Osteoblast (primary cell): Measurements from ENCODE around the gene NR2F1. TPM values are rescaled to one million over a fixed set of nuclear protein-coding genes. Genes with fewer than 3 reads are reported as not detected.
A peak's percentile ranks its signal among the peaks of the same experiment; 100 is the strongest.

ENCODE experiments used
- DNase-seq: peaks from one replicate; pipeline ENCODE4 v3.0.0; 2011; ENCODE audit warnings: low spot score, mixed read lengths; ENCODE audit not compliant: insufficient read length; ENCODE audit errors: missing footprints
- H2AFZ ChIP-seq: 2 replicates; pipeline ENCODE4 v1.6.0; 2011; ENCODE audit warnings: mild to moderate bottlenecking, low read length
- H3K27ac ChIP-seq: 2 replicates; pipeline ENCODE4 v1.5.1; 2011; ENCODE audit warnings: mild to moderate bottlenecking, low read depth, low read length, moderate library complexity
- H3K27me3 ChIP-seq: 2 replicates; pipeline ENCODE4 v1.6.0; 2012; ENCODE audit warnings: mild to moderate bottlenecking, control low read depth, inconsistent platforms, low read length, moderate library complexity; ENCODE audit not compliant: insufficient read depth
- H3K36me3 ChIP-seq: 2 replicates; pipeline ENCODE4 v1.5.1; 2011; ENCODE audit warnings: mild to moderate bottlenecking, low read length, control low read depth, moderate library complexity; ENCODE audit not compliant: insufficient read depth
- H3K4me1 ChIP-seq: 2 replicates; pipeline ENCODE4 v1.5.1; 2011; ENCODE audit warnings: mild to moderate bottlenecking, low read length, control low read depth, moderate library complexity; ENCODE audit not compliant: insufficient read depth
- H3K4me2 ChIP-seq: 2 replicates; pipeline ENCODE4 v1.6.0; 2011; ENCODE audit warnings: mild to moderate bottlenecking, low read length; ENCODE audit not compliant: insufficient read depth
- H3K4me3 ChIP-seq: fragments of 200-600 bp; sonication (generic); 3 replicates; pipeline ENCODE4 v1.5.1; 2012; ENCODE audit warnings: mild to moderate bottlenecking, low read length, inconsistent platforms; ENCODE audit not compliant: insufficient read depth
- H3K79me2 ChIP-seq: 2 replicates; pipeline ENCODE4 v1.6.0; 2012; ENCODE audit warnings: mild to moderate bottlenecking, low read length, control low read depth, inconsistent platforms; ENCODE audit not compliant: insufficient read depth
- H3K9me3 ChIP-seq: 2 replicates; pipeline ENCODE4 v1.5.1; 2011; ENCODE audit warnings: low read depth, low read length, control low read depth
- H4K20me1 ChIP-seq: 2 replicates; pipeline ENCODE4 v1.6.0; 2012; ENCODE audit warnings: mild to moderate bottlenecking, low read length, control low read depth; ENCODE audit not compliant: insufficient read depth
- total RNA-seq: library from RNA; depleted of rRNA; stranded (reverse); fragments of >200 nt; gene quantifications from 2 replicates; pipeline ENCODE4 v1.2.3, GENCODE V29; 2012
- TF ChIP-seq, protein P1 (sequence below): IDR thresholded peaks from 2 replicates; pipeline ENCODE4 v1.5.1; 2011; ENCODE audit warnings: mild to moderate bottlenecking, low read depth, low read length, moderate library complexity; ENCODE audit errors: extremely low read depth

The NR2F1 gene
- total RNA-seq, 1 donor: 7.2 TPM

- H3K36me3 ChIP-seq: no peaks in the 10 kb centered on the region
- peak overlapping the region; percentile 80 for H3K4me3 ChIP-seq
- H3K27me3 ChIP-seq: no peaks in the 10 kb centered on the region
- TF ChIP-seq, protein P1, sequence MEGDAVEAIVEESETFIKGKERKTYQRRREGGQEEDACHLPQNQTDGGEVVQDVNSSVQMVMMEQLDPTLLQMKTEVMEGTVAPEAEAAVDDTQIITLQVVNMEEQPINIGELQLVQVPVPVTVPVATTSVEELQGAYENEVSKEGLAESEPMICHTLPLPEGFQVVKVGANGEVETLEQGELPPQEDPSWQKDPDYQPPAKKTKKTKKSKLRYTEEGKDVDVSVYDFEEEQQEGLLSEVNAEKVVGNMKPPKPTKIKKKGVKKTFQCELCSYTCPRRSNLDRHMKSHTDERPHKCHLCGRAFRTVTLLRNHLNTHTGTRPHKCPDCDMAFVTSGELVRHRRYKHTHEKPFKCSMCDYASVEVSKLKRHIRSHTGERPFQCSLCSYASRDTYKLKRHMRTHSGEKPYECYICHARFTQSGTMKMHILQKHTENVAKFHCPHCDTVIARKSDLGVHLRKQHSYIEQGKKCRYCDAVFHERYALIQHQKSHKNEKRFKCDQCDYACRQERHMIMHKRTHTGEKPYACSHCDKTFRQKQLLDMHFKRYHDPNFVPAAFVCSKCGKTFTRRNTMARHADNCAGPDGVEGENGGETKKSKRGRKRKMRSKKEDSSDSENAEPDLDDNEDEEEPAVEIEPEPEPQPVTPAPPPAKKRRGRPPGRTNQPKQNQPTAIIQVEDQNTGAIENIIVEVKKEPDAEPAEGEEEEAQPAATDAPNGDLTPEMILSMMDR: peak; percentile 10
- peak overlapping the region; percentile 81 for H2AFZ ChIP-seq
- H3K27ac ChIP-seq: peak overlapping the region; percentile 68
- no peaks in the 10 kb centered on the region for H3K9me3 ChIP-seq
- DNase-seq: peak; percentile 94
- no peaks in the 10 kb centered on the region for H4K20me1 ChIP-seq
- H3K79me2 ChIP-seq: no peaks in the 10 kb centered on the region
- peaks cover 6% of the 10 kb centered on the region for H3K4me1 ChIP-seq
- H3K4me2 ChIP-seq: peak overlapping the region; percentile 94
Measured at GRCh38 chr5:93620487-93621326, 37.7 kb downstream of the NR2F1 start.

DNA sequence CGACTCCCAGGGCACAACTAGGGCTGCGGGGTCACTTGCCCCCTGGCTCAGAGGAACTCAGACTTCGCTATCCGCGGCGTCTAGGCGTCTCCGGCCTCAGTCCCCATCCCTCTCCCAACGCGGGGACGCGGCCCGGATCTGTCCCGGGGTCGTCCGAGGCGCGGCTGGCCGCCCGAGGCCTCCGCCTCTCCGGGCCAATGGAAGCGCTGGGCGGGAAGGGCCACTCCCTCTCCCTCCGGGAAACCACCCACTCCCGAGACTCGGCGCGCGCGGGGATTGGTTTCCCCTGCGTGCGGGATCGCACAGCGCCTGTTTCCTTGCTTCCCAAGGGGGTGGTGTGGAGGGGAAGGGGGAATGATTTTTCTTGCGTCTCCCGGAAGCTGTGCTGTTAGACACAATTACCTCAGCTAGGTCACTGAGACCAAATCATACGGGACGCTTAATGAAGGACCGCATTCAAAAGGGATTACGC, 38.3 kb downstream of the NR2F1 start:
- Histone ChIP-seq H3K4me2 (peak overlapping the region; percentile 94), H3K79me2 (no peaks in the 10 kb centered on the region), H3K36me3 (no peaks in the 10 kb centered on the region), H3K27ac (peak overlapping the region; percentile 58), H3K4me3 (peak overlapping the region; percentile 80), H4K20me1 (no peaks in the 10 kb centered on the region), H3K9me3 (no peaks in the 10 kb centered on the region), H3K27me3 (no peaks in the 10 kb centered on the region), H3K4me1 (peaks cover 6% of the 10 kb centered on the region), H2AFZ (peak overlapping the region; percentile 81)
- DNase-seq: peak; percentile 95
- TF ChIP-seq, protein P1: no peak

GRCh38 chr5:93622240-93622885, 39.3 kb downstream of the NR2F1 start:
- Histone ChIP-seq H3K36me3 (no peaks in the 10 kb centered on the region), H3K79me2 (no peaks in the 10 kb centered on the region), H3K9me3 (no peaks in the 10 kb centered on the region), H3K27me3 (no peaks in the 10 kb centered on the region), H3K4me3 (no peak overlapping the region), H3K4me1 (peaks cover 6% of the 10 kb centered on the region), H4K20me1 (no peaks in the 10 kb centered on the region), H3K4me2 (peak overlapping the region; percentile 94), H3K27ac (peak overlapping the region; percentile 58), H2AFZ (no peak overlapping the region)
- TF ChIP-seq, protein P1: no peak
- DNase-seq: peak; percentile 90

- H3K4me3 ChIP-seq: no peak overlapping the region
- H2AFZ ChIP-seq: no peak overlapping the region
- H3K9me3 ChIP-seq: no peaks in the 10 kb centered on the region
- no peaks in the 10 kb centered on the region for H4K20me1 ChIP-seq
- no peaks in the 10 kb centered on the region for H3K27me3 ChIP-seq
- no peak for DNase-seq
- TF ChIP-seq, protein P1: no peak
- no peak overlapping the region for H3K27ac ChIP-seq
- peaks cover 6% of the 10 kb centered on the region for H3K4me1 ChIP-seq
- no peak overlapping the region for H3K4me2 ChIP-seq
- H3K79me2 ChIP-seq: no peaks in the 10 kb centered on the region
- H3K36me3 ChIP-seq: no peaks in the 10 kb centered on the region
Measured at GRCh38 chr5:93623153-93623552, 40.1 kb downstream of the NR2F1 start.
